Measurements from ENCODE around the gene ENC1.

The ENC1 gene

DNA sequence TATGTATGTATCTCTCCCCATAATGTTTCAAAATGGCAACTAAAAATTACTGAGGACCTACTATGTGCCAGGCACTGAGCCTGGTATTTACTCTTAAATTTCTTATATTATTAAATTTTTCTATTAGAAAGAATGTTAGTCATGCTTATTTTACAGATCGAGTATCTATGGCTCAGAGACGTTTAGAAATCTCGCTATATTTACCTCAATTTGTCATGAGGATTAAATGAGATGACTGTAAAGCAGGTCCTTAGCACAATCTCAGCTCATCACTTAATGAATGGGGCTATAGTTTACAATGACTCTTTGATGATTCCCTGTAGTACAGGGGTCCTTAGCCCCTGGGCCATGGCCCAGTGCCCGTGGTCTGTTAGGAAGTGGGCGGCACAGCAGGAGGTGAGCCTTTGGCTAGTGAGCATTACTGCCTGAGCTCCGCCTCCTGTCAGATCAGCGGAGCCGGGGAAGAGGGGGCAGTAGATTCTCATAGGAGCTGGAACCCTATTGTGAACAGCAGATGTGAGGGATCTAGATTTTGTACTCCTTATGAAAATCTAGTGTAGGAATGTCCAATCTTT is 15.5 kb downstream of the ENC1 start:
- H3K4me3 ChIP-seq (ENCODE audit: low read length): no peak overlapping the region
- DNase-seq (ENCODE audit: low read depth): no peak
- TF ChIP-seq, protein P1, sequence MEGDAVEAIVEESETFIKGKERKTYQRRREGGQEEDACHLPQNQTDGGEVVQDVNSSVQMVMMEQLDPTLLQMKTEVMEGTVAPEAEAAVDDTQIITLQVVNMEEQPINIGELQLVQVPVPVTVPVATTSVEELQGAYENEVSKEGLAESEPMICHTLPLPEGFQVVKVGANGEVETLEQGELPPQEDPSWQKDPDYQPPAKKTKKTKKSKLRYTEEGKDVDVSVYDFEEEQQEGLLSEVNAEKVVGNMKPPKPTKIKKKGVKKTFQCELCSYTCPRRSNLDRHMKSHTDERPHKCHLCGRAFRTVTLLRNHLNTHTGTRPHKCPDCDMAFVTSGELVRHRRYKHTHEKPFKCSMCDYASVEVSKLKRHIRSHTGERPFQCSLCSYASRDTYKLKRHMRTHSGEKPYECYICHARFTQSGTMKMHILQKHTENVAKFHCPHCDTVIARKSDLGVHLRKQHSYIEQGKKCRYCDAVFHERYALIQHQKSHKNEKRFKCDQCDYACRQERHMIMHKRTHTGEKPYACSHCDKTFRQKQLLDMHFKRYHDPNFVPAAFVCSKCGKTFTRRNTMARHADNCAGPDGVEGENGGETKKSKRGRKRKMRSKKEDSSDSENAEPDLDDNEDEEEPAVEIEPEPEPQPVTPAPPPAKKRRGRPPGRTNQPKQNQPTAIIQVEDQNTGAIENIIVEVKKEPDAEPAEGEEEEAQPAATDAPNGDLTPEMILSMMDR (conservative IDR thresholded peaks at IDR 0.05; ENCODE audit: low read length): no peak

DNA sequence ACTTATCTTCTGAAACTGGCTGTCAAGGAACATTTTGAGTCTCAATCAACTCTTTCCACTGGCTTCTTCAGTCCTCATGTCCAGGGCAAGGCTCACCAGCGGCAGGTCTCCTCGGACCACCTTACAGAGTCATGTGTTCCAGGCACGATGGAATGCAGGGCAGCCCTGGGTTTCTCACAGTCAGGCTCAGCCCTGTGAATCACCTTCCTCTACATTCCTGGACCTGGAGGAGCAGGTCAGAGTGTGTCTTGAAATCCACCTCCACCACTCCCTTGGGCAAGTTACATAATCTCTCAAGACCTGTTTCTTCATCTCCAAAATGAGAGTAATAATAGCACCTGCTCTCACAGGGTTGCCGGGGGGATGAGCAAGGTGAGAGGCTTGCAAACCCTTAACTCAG is 16.0 kb downstream of the ENC1 start:
- H3K4me3 ChIP-seq (ENCODE audit: low read length): no peak overlapping the region
- TF ChIP-seq, protein P1 (conservative IDR thresholded peaks at IDR 0.05; ENCODE audit: low read length): no peak
- DNase-seq (ENCODE audit: low read depth): no peak

DNA sequence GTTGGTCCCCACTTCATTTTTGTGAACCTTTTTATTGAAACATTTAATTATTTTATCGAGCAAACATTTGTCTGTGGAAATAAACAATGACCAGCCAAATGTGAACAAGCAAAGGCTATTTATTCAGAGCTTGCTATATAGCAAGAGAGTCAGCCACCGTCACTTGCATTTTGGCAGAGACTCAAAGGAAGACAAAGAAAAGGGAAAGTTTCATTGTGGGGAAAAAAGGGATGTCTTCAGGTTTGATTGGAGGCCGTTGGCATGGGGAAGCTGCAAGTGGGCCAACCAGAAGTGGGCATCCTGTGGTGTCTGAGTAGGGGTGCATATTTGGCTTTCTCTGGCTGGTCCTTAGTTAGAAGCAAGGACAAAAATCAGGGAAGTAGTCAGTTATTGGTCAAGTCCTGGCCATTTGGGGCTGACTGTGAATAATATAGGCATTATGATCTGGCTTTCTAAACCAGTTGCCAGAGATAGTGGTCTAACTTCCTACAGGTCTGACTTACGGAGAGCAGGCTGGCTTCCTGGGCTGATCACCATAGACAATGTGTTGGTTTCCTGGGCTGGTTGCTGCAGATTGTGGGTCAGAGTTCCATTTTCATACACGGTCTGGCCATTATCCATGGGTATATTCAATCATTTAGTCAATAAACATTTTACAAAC is 16.6 kb downstream of the ENC1 start:
- DNase-seq (ENCODE audit: low read depth): no peak
- TF ChIP-seq, protein P1 (conservative IDR thresholded peaks at IDR 0.05; ENCODE audit: low read length): no peak
- no peak overlapping the region for H3K4me3 ChIP-seq (ENCODE audit: low read length)

DNA sequence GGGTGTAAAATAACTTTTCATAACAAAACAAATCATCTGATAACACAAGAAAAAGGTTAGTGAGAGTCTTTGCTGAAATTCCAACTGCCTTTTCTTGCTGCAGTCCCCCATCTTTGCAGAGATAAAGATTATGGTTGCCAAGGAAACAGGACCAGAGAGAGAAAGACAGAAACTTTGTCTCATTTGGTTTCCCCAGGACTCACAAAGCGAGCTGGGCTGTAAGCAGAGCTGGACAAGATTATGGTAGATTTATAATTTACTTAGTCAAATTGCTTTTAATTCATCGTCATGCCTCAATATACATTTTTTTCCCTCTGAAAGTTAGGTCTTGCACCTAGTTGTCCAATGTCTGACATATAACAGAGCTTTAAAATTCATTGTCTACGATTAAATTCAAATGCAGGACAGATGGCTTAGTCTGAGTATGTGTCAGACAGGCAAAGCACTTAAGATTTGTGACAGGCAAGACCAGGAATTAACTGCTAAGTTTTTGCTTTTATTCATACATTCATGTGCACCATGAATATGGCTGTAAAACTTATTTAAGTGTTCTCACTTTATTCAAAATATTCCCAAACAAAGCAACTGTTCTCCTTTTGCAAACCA is 17.4 kb downstream of the ENC1 start:
- TF ChIP-seq, protein P1 (conservative IDR thresholded peaks at IDR 0.05; ENCODE audit: low read length): no peak

DNA sequence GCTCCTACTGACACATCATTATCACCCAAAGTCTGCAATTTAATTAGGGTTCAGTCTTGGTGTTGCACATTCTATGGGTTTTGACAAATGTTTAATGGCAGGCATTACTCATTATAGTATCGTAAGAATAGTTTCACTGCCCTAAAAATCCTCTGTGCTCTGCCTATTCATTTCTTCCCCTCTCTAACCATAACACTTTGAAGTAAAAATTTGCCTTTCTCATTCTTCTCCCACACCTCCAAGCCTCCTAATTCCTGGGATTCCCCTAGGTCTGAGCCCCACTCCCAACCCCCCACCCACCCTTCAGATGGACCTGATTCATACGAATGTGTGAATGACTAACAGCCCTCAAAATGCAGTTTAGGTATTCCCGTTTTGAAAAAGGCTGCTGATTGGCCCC is 18.4 kb downstream of the ENC1 start:
- no peak overlapping the region for H3K4me3 ChIP-seq (ENCODE audit: low read length)
- TF ChIP-seq, protein P1 (conservative IDR thresholded peaks at IDR 0.05; ENCODE audit: low read length): no peak
- no peak for DNase-seq (ENCODE audit: low read depth)

More for the DNA sequence above, 17.4 kb downstream of the ENC1 start:
- no peak for DNase-seq (ENCODE audit: low read depth)
- no peak overlapping the region for H3K4me3 ChIP-seq (ENCODE audit: low read length)

DNA sequence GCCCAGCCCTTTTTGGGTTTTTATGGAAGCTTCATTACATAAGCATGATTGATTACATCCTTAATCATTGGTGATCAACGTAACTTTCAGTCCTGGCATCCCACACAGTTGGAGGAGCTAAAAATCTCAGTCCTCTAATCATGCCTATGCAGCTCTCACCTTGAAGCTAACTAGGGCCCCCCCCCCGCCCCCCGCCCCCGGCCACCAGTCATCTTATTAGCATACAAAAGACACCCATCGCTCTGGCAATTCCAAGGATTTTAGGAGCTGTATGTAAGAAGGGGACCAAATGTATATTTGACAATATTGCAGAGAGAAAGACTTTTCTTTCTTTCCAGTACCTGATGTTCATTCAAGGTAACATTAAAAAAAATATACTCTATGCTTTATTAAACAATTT is 19.0 kb downstream of the ENC1 start:
- no peak overlapping the region for H3K4me3 ChIP-seq (ENCODE audit: low read length)
- TF ChIP-seq, protein P1 (conservative IDR thresholded peaks at IDR 0.05; ENCODE audit: low read length): no peak

DNA sequence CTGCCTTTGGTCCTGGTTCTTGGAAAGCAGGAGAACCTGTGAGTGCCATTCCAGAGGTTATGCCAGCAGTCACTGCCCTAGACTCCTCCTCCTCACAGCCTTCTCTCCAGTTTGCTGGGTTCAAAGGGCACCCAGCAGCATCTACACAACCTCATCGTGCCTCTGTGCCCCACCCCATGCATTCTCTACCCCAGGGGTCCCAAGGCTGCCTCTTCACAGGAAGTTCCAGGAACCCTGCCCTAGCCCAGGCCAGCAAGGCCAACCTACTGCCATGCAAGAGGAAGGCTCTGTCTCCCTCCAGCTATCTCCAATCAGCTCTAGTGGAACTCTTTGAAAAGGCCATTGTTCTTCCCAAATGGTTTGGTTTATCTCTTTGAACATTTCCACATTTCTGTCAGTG is 21.2 kb downstream of the ENC1 start:
- no peak overlapping the region for H3K4me3 ChIP-seq (ENCODE audit: low read length)
- TF ChIP-seq, protein P1 (conservative IDR thresholded peaks at IDR 0.05; ENCODE audit: low read length): no peak

More for the DNA sequence above, 19.0 kb downstream of the ENC1 start:
- peak; percentile 12 for DNase-seq (ENCODE audit: low read depth)

More for the DNA sequence above, 21.2 kb downstream of the ENC1 start:
- DNase-seq (ENCODE audit: low read depth): no peak

All from AG10803 (cell line).